ENCODE data around the gene EGLN2. TPM values are rescaled to one million over a fixed set of nuclear protein-coding genes. Genes with fewer than 3 reads are reported as not detected.

EGLN2 gene
- total RNA-seq, 1 experiment from 2014 or later = 131 TPM

DNA sequence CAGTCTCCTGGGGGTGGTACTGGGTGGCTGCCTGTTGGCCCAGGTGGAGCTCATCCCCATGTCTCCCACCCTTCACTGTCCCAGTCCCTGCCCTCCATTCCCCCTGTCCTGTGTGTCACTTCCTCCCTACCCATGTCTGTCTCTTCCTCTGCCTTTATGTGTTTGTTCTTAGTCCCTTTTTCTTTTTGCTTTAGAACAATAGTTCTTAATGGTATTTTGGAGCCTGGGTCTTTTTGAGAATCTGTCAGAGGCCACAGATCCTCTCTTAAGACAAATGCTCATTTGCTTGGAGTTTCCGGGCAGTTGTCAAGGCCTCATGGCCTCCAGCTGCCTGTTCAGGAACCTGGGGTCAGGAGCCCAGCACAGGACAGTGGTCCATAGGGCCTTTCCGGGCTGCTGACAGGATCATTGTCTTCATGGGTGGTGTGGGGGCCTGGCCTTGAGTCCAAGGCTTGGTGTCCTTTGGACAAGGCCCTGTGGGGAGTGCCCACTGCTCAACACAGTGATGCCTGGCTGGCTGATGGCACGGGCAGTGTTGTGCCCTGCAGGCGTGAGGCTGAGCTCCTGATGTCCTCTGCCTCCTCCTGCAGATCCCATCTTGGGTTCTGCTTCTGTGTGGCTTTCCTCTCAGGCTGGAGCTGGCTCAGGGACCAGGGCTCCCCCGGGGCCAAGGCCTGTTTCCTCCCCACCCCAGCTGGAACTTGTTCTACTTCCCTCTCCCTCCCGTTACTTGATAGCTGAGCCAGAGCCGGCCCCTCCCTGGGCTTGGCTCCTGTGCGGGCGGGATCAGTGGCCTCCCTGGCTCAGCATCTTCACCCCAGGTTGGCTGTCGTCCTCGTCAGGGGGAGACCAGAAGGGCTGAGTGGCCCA lies 3.5 kb downstream of the EGLN2 start:
- H3K4me1 ChIP-seq (ENCODE audit: insufficient read depth, low read length) = peaks cover 15% of the 10 kb centered on the region
- H3K23ac ChIP-seq (ENCODE audit: insufficient read length, low read depth, low read length) = no peak overlapping the region
- H4K20me1 ChIP-seq (ENCODE audit: control insufficient read depth, insufficient read depth, insufficient read length) = peaks cover 4% of the 10 kb centered on the region
- H3K14ac ChIP-seq (ENCODE audit: insufficient read depth, low read length) = no peak overlapping the region; the same call in 1 of the 2 replicates
- WGBS (ENCODE audit: extremely low coverage, insufficient read length, low lambda C conversion rate) = no CpG with 5 or more reads among the region's 11 CpGs
- Mint-ChIP-seq H3K4me3 (peak overlapping the region; percentile 65 to 93), H3K9me3 (no peaks in the 10 kb centered on the region; a peak in 2 of 5 replicates), H3K27ac (peak overlapping the region; percentile 20 to 84 (median 56); a peak in 5 of 7 replicates), H3K4me1 (peaks cover 61 to 73% of the 10 kb centered on the region in 2 experiments), H3K36me3 (ENCODE audit: insufficient read depth in 1 of 3, low read depth in 3 of 3) (peaks cover 23 to 56% (median 45%) of the 10 kb centered on the region in 3 experiments; a peak in 6 of 7 replicates), H3K27me3 (ENCODE audit: low read depth) (no peaks in the 10 kb centered on the region; the same call in none of the 2 replicates)
- peaks cover 8% of the 10 kb centered on the region for H3K79me1 ChIP-seq (ENCODE audit: insufficient read depth, low read depth, low read length, poor library complexity, severe bottlenecking)
- no peaks in the 10 kb centered on the region for H3K9me3 ChIP-seq (ENCODE audit: control insufficient read depth, low read depth, low read length)
- no peak for DNase-seq
- no peak overlapping the region for H4K8ac ChIP-seq (replicated peaks; ENCODE audit: insufficient read length, low read depth, low read length)
- H3K9ac ChIP-seq (ENCODE audit: extremely low read depth, insufficient read length, low read length) = no peak overlapping the region
- H2AK5ac ChIP-seq (ENCODE audit: insufficient read length, low read length) = no peak overlapping the region
- no peak overlapping the region; the same call in 1 of the 2 replicates for H2BK15ac ChIP-seq (ENCODE audit: low read depth, low read length)
- H4K91ac ChIP-seq (ENCODE audit: insufficient read length, low read depth, low read length) = no peak overlapping the region
- H3K4me2 ChIP-seq (ENCODE audit: insufficient read depth, insufficient read length, low read length) = peak overlapping the region; percentile 22
- peaks cover 9% of the 10 kb centered on the region for H3K23me2 ChIP-seq (ENCODE audit: insufficient read length, low read depth, low read length, poor library complexity, severe bottlenecking)
- no peak overlapping the region for H3K18ac ChIP-seq (ENCODE audit: insufficient read length, low read depth, low read length)
- no peak overlapping the region for H3K27ac ChIP-seq (ENCODE audit: insufficient read length, low read depth, low read length)
- H2BK12ac ChIP-seq (ENCODE audit: insufficient read length, low read depth, low read length) = no peak overlapping the region
- no peak overlapping the region for H3K4ac ChIP-seq (ENCODE audit: low read depth, low read length)
- H3K56ac ChIP-seq (ENCODE audit: insufficient read length, low read depth, low read length) = no peak overlapping the region
- no peak overlapping the region for H2BK20ac ChIP-seq (ENCODE audit: low read depth, low read length, poor library complexity, severe bottlenecking)
- no peak overlapping the region for H3T11ph ChIP-seq (ENCODE audit: low read length)
- H3K27me3 ChIP-seq (ENCODE audit: insufficient read depth, low read length) = no peaks in the 10 kb centered on the region
- TF ChIP-seq, protein P1, sequence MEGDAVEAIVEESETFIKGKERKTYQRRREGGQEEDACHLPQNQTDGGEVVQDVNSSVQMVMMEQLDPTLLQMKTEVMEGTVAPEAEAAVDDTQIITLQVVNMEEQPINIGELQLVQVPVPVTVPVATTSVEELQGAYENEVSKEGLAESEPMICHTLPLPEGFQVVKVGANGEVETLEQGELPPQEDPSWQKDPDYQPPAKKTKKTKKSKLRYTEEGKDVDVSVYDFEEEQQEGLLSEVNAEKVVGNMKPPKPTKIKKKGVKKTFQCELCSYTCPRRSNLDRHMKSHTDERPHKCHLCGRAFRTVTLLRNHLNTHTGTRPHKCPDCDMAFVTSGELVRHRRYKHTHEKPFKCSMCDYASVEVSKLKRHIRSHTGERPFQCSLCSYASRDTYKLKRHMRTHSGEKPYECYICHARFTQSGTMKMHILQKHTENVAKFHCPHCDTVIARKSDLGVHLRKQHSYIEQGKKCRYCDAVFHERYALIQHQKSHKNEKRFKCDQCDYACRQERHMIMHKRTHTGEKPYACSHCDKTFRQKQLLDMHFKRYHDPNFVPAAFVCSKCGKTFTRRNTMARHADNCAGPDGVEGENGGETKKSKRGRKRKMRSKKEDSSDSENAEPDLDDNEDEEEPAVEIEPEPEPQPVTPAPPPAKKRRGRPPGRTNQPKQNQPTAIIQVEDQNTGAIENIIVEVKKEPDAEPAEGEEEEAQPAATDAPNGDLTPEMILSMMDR (conservative IDR thresholded peaks at IDR 0.05) = no peak
- no peak overlapping the region for H2AFZ ChIP-seq (ENCODE audit: low read length)
- H2BK5ac ChIP-seq (ENCODE audit: insufficient read length, low read length) = no peak overlapping the region
- peaks cover 22% of the 10 kb centered on the region; the same call in 1 of the 2 replicates for H3K79me2 ChIP-seq (ENCODE audit: insufficient read depth, low read length)
- no peak overlapping the region for H4K5ac ChIP-seq (ENCODE audit: insufficient read length, low read depth, low read length)
- H2BK120ac ChIP-seq (ENCODE audit: low read depth, low read length, poor library complexity, severe bottlenecking) = no peak overlapping the region
